Activated T-helper 17 cell treated with anti-CD3 and anti-CD28 coated beads, Interleukin-2, amount 50 U/mL, for 72 hours (primary cell): ENCODE measurements around the gene DYNC1I1. TPM values are rescaled to one million over a fixed set of nuclear protein-coding genes. Genes with fewer than 3 reads are reported as not detected.

ENCODE experiments used
- ATAC-seq: fragments of 150-1000 bp; cut with Tn5 transposase; replicated peaks from 2 replicates; pipeline ENCODE4 v1.10.0; 2021; ENCODE audit warnings: mild to moderate bottlenecking, moderate library complexity
- H3K27ac Mint-ChIP-seq: one replicate; pipeline ENCODE4 v1.8.0; 2022; ENCODE audit warnings: mixed read lengths
- H3K27me3 Mint-ChIP-seq: one replicate; pipeline ENCODE4 v1.8.0; 2022; ENCODE audit warnings: mixed read lengths
- H3K36me3 Mint-ChIP-seq: one replicate; pipeline ENCODE4 v1.8.0; 2022; ENCODE audit warnings: low read depth, mild to moderate bottlenecking, mixed read lengths
- H3K4me1 Mint-ChIP-seq: one replicate; pipeline ENCODE4 v1.8.0; 2022; ENCODE audit warnings: mixed read lengths
- H3K4me3 Mint-ChIP-seq: one replicate; pipeline ENCODE4 v1.8.0; 2022; ENCODE audit warnings: mild to moderate bottlenecking, mixed read lengths
- H3K9me3 Mint-ChIP-seq: one replicate; pipeline ENCODE4 v1.8.0; 2022; ENCODE audit warnings: mixed read lengths
- total RNA-seq, 2 donors: library from RNA; stranded (reverse); gene quantifications; one replicate each; pipeline ENCODE4 v1.2.3, GENCODE V29; 2022

Gene DYNC1I1
- not detected for total RNA-seq

DNA sequence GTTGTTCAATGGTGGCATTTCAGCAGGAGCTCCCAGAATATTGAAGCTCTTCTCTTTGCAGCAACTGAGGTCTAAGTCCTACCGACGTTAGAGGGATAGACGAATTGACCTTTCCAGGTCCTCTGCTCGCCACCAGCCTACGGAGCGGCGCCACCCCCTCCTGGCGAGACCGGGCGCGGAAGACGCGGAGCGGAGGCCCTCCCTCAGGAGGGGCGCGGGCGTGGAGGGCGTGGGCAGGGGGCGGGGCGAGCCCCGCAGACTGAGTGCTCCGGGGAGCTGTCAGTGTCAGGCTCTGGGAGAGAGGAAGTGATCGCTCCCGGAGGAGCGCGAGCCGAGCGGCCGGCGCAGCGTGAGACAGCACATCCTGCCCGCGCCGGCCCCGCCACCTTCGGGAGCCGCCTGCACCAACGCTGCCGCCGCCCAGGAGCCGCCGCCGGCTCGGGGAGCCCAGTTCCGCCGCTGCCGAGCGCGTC, at the start of gene DYNC1I1:
DYNC1I1 (plus strand) TSS at position 257 of the 473 bp plus-strand sequence. CDS start 32,176 bp downstream, outside the sequence.
- Mint-ChIP-seq H3K27ac (no peak within 1 kb of the TSS), H3K4me1 (no peaks in the 10 kb centered on the region), H3K4me3 (peak within 1 kb of the TSS; percentile 59), H3K36me3 (no peaks in the 10 kb centered on the region), H3K27me3 (peaks cover 34% of the 10 kb centered on the region), H3K9me3 (no peaks in the 10 kb centered on the region)
- peak; percentile 45 for ATAC-seq

DNA sequence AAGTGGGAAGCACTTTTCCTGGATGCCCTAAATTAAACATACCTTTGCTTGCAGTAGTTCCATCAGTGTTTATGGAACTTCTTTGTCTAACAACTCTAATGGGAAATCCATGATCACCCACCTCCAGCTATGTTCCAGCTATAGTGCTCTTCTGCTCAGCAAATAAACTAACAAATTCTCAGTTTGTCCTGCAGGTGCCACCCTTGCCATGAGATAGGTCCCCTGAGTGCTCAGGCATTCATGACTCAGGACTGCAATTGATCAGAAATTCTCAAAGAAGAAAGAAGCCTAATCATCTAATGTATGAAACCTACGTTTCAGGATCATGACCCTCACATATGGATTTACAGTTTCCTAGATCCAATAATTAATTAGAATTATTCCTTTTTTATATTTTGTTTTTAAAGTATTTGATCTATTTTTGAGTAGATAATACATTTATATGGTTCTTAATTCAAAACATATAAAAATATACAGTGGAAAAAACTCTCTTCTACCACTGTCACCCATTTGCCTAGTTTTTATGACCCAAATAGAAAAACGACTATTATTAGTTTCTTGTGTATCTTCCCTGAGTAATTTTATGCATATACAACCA, 48.7 kb upstream of the DYNC1I1 start:
- H3K9me3 Mint-ChIP-seq: no peaks in the 10 kb centered on the region
- H3K36me3 Mint-ChIP-seq: no peaks in the 10 kb centered on the region
- peaks cover 4% of the 10 kb centered on the region for H3K27me3 Mint-ChIP-seq
- no peak for ATAC-seq
- H3K27ac Mint-ChIP-seq: no peak overlapping the region
- H3K4me1 Mint-ChIP-seq: no peaks in the 10 kb centered on the region
- H3K4me3 Mint-ChIP-seq: no peak overlapping the region

DNA sequence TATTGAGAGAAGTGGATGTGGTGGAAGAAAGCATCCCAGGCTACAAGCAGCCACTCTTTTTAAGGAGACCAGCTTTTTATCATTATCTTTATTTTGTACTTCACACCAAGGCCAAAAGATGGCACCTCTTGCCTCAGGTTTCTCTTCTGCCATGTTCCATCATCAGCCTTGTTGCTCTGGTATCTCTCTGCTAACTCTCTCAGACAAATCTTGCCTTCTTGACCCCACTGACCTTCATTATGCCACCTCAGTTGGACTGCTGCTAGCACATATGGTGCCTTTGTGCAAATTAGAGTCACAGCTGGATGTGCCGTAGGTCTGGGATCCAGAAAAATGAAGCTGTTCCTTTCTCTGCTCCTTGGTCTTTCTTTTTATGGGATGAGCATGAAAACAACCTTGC, 47.1 kb upstream of the DYNC1I1 start:
- Mint-ChIP-seq H3K9me3 (no peaks in the 10 kb centered on the region), H3K36me3 (no peaks in the 10 kb centered on the region), H3K4me1 (no peaks in the 10 kb centered on the region), H3K4me3 (no peak overlapping the region), H3K27me3 (peaks cover 4% of the 10 kb centered on the region), H3K27ac (no peak overlapping the region)
- ATAC-seq: no peak

DNA sequence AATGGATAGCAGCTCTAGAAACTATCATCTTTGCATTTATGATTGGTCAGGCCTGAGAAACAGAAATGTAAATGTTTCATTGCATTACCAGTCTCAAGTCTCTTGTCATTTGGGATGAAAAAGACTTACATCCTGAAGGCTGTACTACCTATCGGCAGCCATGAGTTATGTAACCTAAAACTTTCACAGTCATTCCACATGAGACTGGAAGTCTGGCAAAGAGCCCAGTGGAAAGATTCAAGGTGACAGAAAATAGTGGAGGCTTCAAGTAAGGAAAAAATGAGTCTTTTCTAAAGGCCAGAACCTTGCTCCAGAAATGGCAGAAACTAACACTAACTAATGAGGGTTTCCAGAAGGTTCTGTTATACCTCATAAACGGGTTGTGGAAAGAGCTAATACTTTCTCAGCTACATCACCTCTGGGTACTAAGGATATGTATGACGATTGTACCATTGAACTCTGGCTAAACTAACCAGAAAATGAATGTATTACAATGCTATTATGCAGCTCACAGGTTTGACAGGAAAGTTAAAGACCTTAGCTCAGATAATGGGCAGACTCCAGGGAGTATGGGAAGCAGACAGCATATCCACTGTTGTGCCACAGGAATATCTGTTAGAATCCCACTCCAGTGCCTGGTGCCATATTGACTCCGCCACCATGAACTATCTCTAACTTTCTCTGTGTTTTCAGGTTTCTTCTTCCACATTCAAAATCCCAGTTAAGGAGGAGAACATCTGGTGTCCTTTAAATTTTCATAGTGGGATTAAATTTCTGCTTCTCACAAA, 41.7 kb upstream of the DYNC1I1 start:
- H3K9me3 Mint-ChIP-seq: no peaks in the 10 kb centered on the region
- no peak overlapping the region for H3K4me3 Mint-ChIP-seq
- no peak for ATAC-seq
- H3K27me3 Mint-ChIP-seq: no peaks in the 10 kb centered on the region
- no peaks in the 10 kb centered on the region for H3K36me3 Mint-ChIP-seq
- H3K27ac Mint-ChIP-seq: no peak overlapping the region
- H3K4me1 Mint-ChIP-seq: no peaks in the 10 kb centered on the region

DNA sequence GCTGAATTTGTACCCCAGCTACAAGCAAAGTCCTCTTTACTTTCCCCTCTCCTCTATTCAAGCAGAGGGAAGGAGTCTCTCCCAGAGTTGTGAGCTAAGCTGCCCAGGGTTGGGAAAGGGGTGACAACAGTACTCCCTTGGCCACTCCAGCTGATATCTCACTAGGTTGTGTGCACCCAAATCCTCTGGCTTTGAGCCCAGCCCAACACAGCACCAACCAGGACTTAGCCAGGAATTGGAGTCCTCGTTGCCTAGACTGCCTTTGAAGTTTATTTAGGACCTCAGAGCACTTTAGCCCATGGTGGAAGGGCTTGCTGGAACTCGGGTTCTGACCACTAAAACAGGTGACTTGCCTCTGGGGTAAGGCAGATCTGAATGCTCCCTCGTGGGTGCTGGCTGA, 35.7 kb upstream of the DYNC1I1 start:
- H3K4me1 Mint-ChIP-seq: no peaks in the 10 kb centered on the region
- H3K4me3 Mint-ChIP-seq: no peak overlapping the region
- H3K27me3 Mint-ChIP-seq: peaks cover 5% of the 10 kb centered on the region
- no peaks in the 10 kb centered on the region for H3K9me3 Mint-ChIP-seq
- H3K36me3 Mint-ChIP-seq: no peaks in the 10 kb centered on the region
- ATAC-seq: no peak
- H3K27ac Mint-ChIP-seq: no peak overlapping the region

DNA sequence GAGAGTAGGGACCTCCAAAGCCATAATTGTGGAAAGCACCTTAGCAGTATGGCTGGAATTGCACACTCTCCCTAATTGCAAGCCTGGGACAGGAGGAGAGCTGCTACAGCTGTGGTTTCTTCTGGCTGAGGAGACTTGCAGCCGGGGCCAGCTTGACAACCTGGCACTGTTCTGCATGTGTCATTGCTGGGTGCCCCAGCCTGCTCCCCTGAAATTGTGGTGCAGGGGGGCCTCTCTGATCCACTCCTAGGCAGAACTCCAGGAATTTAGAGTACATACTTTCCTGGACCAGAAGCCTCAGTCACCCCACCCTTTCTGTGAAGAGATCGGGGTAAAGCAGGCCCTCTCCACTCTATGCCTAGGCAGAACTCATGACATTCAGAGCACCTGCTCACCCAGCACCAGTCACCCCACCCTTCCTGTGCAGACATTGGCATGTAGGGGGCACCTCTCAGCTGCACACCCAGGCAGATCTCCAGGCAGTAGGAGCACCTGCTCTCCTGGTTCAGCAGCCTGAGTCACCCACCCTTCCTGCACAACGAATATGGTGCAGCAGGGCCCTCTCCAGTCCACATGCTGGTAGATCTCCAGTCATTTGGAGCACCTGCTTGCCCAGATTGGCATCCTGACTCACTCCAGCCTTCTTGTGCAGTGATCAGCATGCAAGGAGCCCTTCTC, 34.4 kb upstream of the DYNC1I1 start:
- Mint-ChIP-seq H3K4me1 (no peaks in the 10 kb centered on the region), H3K36me3 (no peaks in the 10 kb centered on the region), H3K27ac (no peak overlapping the region), H3K9me3 (no peaks in the 10 kb centered on the region), H3K27me3 (peaks cover 5% of the 10 kb centered on the region), H3K4me3 (no peak overlapping the region)
- no peak for ATAC-seq

DNA sequence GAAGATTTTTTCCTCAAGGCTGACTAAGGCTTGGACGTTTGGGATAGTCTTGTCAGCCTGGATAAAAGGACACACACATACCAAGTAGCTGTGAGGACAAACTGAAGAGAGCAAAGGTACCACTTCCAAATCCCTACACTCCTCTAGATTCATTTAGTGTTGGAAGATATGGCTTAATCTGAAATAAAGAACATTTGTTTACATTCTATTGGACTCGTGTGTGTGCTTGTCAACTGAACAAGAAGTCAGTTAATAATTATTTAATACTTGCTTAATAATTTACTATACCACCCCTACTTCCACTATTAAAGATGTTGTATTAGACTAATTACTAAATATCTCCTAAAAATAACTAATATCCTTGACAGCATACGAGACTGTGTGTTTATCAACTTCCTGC, 23.3 kb upstream of the DYNC1I1 start:
- ATAC-seq: no peak
- H3K27me3 Mint-ChIP-seq: peaks cover 4% of the 10 kb centered on the region
- no peak overlapping the region for H3K4me3 Mint-ChIP-seq
- H3K4me1 Mint-ChIP-seq: no peaks in the 10 kb centered on the region
- no peak overlapping the region for H3K27ac Mint-ChIP-seq
- no peaks in the 10 kb centered on the region for H3K36me3 Mint-ChIP-seq
- peaks cover 5% of the 10 kb centered on the region for H3K9me3 Mint-ChIP-seq

DNA sequence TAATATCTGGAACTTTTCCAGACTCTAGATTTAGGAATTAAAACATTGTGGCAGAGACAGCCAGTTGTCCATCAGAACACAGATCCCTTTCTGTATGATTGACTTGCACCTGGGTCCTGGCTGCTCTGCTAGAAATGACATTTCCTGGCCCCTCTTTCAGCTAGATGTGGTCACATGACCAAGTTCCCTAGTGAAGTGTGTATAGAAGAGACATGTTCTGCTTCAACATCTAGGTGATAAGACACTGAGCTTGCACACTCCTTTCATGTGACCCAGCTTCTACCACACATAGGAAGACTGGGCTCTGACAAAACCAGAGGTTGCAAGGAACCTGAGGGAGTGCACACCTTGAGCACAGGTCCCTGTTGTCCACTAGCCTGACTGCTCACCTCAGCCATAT, 22.8 kb upstream of the DYNC1I1 start:
- H3K27ac Mint-ChIP-seq: no peak overlapping the region
- H3K4me1 Mint-ChIP-seq: no peaks in the 10 kb centered on the region
- H3K36me3 Mint-ChIP-seq: no peaks in the 10 kb centered on the region
- H3K9me3 Mint-ChIP-seq: peaks cover 5% of the 10 kb centered on the region
- no peak overlapping the region for H3K4me3 Mint-ChIP-seq
- no peak for ATAC-seq
- H3K27me3 Mint-ChIP-seq: peaks cover 4% of the 10 kb centered on the region

DNA sequence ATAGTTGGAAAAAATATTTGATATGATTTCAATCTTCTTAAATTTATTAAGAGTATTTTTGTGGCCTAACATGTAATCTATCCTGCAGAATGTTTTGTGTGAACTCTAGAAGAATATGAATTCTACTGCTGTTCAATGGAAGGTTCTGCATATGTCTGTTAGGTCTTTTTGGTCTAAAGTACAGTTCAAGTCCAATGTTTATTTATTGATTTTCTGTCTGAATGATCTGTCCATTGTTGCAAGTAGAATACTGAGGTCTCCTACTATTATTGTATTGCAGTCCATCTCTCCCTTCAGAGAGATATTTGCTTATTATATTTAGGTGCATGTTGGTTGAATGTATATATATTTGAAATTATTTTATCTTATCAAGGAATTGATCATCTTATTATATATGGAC, 18.9 kb upstream of the DYNC1I1 start:
- H3K27me3 Mint-ChIP-seq: peaks cover 4% of the 10 kb centered on the region
- no peaks in the 10 kb centered on the region for H3K9me3 Mint-ChIP-seq
- ATAC-seq: no peak
- H3K4me1 Mint-ChIP-seq: no peaks in the 10 kb centered on the region
- no peak overlapping the region for H3K27ac Mint-ChIP-seq
- no peaks in the 10 kb centered on the region for H3K36me3 Mint-ChIP-seq
- H3K4me3 Mint-ChIP-seq: no peak overlapping the region

DNA sequence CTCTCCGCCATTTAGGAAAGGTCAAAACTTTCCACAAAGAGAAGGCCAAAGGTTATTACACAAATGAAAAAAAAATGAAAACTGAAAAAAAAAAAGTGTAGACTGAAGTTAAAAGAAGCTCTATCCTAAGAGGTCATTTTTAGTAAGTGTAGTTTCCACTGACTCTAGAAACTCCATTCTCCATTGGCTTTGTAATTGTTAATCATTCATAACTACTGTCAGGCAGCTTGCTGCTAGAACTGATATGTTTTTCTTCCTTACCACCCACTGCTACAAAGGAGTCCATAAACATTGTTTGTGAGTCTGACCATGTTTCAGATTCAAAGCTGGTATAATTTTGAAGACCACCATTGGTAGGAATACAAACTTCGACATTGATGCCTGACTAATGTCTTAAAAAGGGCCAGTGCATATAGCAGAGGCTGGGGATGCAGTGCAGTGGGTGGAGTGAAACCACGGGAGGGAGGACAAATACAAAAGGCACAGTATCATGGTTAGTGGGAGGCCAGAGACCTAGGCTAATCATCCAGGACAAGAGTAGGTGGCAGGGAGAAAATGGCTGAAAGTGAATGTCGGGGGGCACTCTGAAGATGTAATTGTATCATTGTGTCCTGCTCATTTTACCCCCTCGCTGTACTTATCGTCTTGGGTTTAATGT, 16.9 kb upstream of the DYNC1I1 start:
- no peak overlapping the region for H3K4me3 Mint-ChIP-seq
- no peak for ATAC-seq
- H3K9me3 Mint-ChIP-seq: no peaks in the 10 kb centered on the region
- no peaks in the 10 kb centered on the region for H3K4me1 Mint-ChIP-seq
- no peak overlapping the region for H3K27ac Mint-ChIP-seq
- H3K27me3 Mint-ChIP-seq: peaks cover 4% of the 10 kb centered on the region
- H3K36me3 Mint-ChIP-seq: no peaks in the 10 kb centered on the region

DNA sequence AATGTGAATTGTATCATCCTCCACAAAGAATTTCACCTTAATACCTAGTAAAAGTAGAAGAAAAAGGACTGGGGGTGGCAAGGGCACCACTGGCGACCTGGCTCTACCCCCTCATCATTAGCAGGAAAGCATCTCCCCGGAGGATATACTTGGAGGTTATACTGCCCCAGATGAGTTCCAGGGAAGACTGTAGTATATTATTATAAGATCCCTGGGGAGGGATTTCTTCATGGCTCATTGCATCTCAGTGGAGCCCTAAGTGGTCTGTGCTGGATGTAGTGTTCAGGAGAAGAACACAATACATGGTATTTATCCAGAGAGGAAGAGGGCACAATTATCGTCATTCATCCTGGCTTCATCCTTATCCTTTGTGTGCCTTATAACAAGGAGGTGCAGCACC, 14.2 kb upstream of the DYNC1I1 start:
- no peaks in the 10 kb centered on the region for H3K9me3 Mint-ChIP-seq

DNA sequence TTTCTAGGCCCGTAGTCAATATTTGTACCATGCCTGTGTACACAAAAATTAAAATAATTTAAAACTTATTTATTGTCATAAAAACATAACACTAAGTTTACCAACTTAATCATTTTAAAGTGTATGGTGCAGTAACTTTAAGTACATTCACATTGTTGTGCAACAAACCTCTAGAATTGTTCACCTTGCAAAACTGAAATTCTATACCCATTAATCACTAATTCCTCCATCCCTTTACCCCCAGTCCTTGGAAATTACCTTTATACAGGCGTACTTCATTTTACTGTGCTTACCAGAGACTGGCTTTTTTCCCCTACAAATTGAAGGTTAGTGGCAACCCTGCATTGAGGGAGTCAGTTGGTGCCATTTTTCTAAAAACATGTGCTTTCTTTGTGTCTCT, 6.3 kb upstream of the DYNC1I1 start:
- peaks cover 4% of the 10 kb centered on the region for H3K27me3 Mint-ChIP-seq
- no peak overlapping the region for H3K27ac Mint-ChIP-seq
- no peaks in the 10 kb centered on the region for H3K36me3 Mint-ChIP-seq
- H3K9me3 Mint-ChIP-seq: no peaks in the 10 kb centered on the region
- ATAC-seq: no peak
- H3K4me3 Mint-ChIP-seq: no peak overlapping the region
- H3K4me1 Mint-ChIP-seq: no peaks in the 10 kb centered on the region

More for the DNA sequence above, 14.2 kb upstream of the DYNC1I1 start:
- no peak overlapping the region for H3K27ac Mint-ChIP-seq
- ATAC-seq: no peak
- H3K4me3 Mint-ChIP-seq: no peak overlapping the region
- H3K36me3 Mint-ChIP-seq: no peaks in the 10 kb centered on the region
- H3K27me3 Mint-ChIP-seq: no peaks in the 10 kb centered on the region
- H3K4me1 Mint-ChIP-seq: no peaks in the 10 kb centered on the region

DNA sequence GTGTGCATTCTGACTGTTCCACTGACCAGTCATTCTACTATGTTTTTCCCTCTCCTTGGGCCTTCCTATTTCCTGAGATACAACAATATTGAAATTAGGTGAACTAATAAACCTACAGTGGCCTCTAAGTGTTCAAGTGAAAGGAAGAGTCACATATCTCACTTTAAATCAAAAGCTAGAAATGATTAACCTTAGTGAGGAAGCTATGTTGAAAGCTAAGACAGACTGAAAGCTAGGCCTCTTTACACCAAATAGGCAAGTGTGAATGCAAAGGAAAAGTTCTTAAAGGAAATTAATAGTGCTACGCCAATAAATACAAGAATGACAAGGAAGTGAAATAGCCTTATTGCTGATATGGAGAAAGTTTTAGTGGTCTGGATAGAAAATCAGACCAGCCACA, 5.7 kb upstream of the DYNC1I1 start:
- H3K4me1 Mint-ChIP-seq: no peaks in the 10 kb centered on the region
- no peak overlapping the region for H3K27ac Mint-ChIP-seq
- no peak overlapping the region for H3K4me3 Mint-ChIP-seq
- peaks cover 9% of the 10 kb centered on the region for H3K27me3 Mint-ChIP-seq
- no peaks in the 10 kb centered on the region for H3K36me3 Mint-ChIP-seq
- ATAC-seq: no peak
- H3K9me3 Mint-ChIP-seq: no peaks in the 10 kb centered on the region

DNA sequence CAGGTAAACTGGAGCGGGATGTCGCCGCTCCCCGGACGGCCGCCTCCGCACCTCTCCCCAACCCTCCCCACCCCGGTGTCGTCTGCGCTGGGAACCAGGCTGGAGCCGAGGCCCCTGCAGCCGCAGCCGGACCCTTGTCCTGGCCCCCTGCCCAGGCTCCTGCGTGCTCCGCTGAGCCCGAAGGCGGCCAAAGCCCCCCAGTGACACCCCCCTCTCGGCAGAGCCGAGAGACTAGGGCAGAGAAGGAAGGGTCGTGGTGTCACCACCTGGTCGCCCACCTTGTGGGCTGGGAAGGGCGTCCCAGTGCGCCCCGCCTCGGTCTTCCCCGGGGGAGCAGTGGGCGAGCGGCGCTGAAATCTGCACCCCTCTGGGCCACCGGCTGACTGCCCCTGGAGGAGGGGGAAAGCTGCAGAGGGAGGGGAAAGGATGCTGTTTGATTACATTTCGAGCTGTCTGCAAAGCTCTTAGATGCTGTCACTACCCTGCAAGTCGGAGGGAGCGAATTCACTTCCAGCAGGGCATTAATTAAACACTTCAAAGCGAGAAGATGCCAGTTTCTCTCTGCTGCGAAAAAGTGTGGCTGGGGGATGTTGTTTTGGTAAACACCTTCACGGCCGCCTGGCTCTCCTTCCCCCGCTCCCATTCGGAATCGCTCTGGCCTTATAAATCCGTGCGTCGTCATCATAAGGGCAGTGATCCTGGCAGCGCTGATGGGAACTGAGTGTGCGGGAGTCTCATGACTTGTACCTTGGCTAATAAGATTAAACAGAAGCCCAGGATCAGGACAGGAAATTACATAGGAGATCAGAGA, 622 bp downstream of the DYNC1I1 start:
- Mint-ChIP-seq H3K9me3 (no peaks in the 10 kb centered on the region), H3K4me3 (no peak overlapping the region), H3K27ac (no peak overlapping the region), H3K4me1 (no peaks in the 10 kb centered on the region), H3K36me3 (no peaks in the 10 kb centered on the region), H3K27me3 (peaks cover 34% of the 10 kb centered on the region)
- ATAC-seq: no peak
